ENCODE data around the gene PLCG2.
"Not testable (repeated sequence)": the region's sequence is repeated elsewhere in the genome, so short reads cannot be mapped to it uniquely, and the experiment has no call there.

Gene PLCG2

DNA sequence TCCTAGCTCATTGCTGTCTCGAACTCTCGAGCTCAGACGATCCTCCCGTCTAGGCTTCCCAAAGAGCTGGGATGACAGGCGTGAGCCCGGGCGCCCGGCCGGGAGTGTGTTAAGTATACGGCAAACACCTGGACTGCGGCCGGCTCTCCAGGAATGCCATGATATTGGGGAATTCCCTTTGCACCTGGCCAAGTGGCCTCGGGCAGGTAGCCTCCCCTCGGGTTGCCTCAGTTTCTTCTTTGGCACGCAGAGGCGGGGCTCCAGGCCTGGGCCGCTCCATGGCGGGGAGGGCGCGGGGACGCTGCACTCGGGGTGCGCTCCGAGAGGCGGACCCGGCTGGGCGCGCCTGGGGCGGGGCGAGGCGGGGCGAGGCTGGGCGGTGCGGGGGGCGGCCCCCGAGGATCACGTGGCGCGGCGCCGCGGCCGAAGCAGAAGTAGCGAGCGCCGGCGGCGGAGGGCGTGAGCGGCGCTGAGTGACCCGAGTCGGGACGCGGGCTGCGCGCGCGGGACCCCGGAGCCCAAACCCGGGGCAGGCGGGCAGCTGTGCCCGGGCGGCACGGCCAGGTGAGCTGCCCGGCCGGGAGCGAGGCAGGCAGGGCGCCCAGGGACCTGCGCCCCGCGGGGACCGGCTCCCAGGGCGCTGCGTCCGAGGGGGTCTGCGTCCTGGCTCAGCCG, at the start of gene PLCG2:
Gene PLCG2 (plus strand): TSS at position 431 of the 675 bp plus-strand sequence. CDS start 6,699 bp downstream, outside the sequence.
- no peak for FAIRE-seq

DNA sequence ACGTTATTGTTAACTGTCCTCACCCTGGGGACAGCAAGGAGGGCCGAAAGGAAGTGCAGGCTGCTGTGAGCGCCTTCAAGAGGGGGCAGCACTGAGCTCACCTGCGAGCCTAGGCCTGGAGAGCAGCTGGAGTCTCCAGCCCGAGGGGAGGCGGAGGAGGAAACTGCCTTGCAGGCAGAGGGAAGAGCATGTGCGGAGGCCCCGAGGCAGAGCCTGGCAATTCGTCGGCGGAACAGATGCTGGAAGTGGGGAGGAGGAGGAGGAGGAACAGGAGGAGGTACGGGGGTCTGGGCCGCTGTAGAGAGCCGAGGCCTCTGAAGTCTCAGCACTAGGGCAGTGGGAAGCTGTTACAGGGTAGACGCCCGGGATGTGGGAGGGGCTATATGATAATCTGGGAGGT, 49.6 kb upstream of the PLCG2 start:
- no peak for FAIRE-seq

DNA sequence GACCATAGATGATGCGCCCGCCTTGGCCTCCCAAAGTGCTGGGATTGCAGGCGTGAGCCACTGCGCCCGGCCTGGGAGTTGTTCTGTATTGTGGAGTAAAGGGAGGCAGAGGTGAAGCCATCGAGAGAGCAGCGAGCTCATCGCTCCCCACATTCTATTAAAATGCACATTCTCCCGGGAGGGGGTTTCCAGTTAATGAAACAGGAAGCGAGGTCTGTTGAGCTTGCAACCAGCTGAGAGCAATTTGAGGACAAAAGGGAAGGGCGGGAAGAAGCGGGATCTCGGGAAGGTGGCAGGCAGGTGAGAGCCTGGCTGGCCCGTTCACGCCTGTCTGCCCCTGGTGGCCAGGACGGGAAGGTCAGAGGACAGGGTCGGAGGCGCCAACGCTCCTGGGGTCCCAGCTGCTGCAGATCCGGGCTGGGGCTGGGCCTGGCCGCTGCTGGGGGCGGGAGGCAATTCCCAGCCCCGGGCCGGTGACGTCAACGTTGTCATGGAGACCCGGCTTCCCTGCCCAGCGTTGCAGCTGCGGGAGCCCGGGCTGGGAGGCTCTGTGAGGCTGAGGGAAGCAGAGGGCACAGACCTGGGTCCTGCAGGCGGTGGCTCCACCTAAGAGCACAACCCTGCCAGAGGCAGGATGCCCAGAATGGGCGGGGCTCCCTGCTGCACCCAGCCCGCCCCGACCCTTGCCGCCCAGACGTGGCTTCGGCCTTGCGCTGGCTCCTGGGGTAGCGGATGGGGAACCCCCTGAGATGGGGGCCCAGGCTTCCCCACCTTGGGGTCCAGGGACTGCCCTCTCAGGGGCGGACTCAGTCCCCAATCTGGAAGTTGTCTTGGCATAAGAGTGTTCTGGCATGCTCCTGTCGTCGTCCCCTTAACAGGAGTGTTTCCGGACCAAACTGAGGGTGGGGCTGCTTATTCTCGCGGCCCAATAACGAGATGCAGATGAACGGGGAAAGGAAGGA, 48.7 kb upstream of the PLCG2 start:
- FAIRE-seq: no peak

DNA sequence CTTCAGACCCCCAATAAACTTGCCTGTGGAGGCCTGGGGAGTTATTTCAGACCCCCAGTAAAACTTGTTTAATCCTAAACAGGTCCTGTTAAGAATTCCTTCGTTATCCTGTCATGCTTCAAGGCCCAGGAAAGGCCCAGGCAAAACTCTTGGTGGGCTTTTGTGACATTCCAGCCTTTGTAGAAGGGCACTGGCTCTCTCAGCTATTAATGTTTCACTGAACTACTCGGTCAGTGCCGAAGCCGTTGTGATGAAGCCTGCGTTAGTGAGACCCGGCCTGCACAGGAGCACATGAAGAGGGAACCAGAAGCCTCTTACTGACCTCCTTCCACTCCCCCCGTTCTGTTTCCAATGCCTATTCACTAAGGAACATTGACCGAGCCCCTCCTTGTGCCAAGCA, 47.4 kb upstream of the PLCG2 start:
- FAIRE-seq: no peak

GRCh38 chr16:81732699-81733098, 46.4 kb upstream of the PLCG2 start:
- FAIRE-seq: no peak

DNA sequence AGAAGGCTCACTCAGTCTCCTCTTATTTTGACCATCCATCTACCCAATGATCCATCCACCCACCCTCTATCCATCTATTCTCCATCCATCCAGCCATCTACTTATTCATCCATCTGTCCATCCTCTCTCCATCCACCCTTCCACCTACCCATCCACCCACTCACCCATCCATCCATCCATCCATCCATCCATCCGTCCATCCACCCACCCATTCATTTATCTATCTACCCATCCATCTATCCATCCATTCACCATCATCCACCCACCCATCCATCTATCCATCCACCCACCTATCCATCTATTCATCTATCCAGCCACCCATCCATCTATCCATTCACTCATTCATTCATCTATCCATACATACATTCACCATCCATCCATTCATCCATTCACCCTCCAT, 45.8 kb upstream of the PLCG2 start:
- FAIRE-seq: no peak

DNA sequence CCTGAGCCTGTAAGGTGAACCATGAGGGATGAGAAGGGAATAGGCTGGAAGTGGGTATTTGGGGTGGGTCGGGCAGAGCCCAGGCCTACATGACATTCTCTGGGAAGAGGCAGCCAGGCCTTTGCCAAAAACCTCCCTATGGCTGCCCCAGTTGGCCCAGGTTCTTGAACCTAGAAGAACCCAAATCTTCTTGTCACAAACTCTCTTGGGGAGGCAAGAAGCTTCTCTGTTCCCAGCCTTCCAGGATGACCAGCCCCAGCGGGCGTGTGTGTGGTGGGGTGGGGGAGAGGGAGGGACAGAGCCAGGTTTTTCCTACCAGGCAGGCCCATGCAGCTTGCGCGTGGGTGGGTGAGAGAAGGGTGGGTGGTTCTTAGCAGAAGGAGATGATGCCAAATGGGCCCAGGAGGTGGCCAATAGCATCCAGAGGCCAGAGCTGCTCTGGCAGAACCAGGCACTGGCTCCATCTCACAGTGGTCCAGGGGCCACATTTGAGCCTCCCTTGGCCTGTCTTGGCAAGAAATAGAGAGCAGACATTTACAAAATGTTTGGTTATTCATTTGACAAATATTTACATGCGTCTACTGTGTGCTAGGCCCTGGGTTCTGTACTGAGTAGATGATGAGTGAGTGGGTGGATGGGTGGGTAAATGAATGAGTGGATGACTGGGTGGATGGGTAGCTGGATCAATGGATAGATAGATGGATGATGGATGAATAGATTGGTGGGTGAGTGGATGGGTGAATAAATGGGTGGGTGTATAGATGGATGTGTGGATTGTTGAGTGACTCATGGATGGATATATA, 44.3 kb upstream of the PLCG2 start:
- no peak for FAIRE-seq

DNA sequence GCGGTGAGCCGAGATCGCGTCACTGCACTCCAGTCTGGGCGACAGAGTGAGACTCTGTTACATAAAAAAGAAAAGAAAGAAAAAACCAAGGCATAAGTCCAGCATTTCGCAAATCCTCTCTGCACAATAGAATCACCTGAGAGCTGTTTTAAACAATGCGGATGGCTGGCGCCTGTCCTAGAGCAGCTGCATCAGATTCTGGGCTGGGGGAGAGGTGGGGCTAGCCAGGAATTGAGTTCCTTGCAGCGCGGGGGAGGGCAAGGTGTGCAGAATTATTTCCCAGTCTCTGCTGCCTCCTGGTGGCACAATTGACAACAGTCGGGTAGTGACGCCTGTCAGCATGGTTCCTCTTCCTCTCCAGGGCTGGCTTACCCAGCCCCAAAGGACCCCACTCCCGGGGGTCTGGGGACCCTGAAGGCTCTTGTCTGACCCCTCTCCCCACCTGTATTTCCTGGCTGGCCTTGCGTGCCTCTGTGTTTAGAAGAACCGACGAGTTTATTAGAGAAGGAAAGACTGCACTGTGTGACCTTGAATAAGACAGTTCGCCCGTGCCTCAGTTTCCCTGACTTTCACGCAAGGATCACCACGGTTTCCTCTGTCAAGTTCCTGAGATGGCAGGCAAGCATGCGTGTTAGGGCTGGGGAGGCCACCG, 41.1 kb upstream of the PLCG2 start:
- no peak for FAIRE-seq

DNA sequence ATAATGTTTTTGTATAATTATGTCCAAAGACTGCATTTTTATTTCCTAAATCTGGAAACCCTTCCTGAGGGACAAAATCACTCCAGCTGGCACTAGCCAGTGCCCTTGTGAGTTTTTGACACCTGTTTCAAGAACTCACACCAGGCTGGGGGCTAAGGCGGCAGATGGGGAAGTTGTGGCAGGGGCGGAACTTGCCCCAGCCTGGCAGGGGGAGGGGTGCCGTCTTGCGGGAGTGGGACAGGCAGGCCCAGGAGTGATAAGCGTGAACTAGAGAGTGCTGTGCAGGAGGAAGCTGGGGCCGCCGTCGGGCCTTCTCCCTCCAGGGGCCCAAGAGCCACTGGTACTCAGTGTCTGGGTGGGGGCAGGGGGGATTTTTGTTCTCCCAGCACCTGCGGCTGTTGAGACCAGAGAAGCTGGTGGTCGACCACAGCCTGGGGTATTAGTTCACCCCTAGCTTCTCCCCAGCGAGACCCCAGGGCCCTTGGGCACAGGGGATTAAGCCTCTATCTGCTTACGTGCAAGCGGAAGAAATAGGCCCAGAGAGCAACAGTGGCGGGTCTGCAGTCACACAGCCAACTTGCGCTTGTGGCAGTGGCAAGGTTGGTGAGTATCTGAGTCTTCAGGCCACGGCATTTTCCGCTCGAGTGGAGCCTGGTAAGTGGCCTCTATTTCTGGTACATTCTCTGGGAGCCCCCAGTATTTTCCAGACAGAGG, 40.2 kb upstream of the PLCG2 start:
- FAIRE-seq: no peak

DNA sequence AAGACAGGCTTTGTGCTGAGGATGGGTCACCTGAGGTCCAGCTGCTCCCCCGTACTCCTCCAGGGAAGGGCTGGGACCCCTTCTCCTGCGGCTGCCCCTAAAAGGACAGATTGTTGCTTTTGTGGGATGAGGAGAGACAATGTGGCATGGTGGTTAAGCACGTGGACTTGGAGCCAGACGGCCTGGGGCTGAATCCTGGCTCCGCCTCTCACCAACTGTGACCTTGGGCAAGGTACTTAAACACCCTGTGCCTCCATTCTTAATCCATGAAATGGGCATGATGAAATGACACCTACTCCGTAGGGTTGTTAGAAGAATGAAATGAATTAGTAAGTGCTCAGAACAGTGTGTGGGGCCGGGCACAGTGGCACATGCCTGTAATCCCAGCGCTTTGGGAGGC, 39.6 kb upstream of the PLCG2 start:
- no peak for FAIRE-seq

GRCh38 chr16:81740169-81740568, 38.9 kb upstream of the PLCG2 start:
- no peak for FAIRE-seq

DNA sequence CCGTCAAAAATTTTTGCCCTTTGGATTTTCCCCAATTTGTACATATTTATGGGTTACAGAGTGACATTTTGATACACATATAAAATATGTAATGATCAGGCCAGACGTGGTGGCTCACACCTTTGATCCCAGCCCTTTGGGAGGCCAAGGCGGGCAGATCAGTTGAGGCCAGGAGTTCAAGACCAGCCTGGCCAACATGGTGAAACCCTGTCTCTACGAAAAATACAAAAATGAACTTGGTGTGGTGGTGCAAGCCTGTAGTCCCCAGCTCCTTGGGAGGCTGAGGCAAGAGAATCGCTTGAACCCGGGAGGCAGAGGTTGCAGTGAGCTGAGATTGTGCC, 37.7 kb upstream of the PLCG2 start:
- not testable (repeated sequence) for FAIRE-seq

GRCh38 chr16:81744385-81744784, 34.7 kb upstream of the PLCG2 start:
- FAIRE-seq: no peak

DNA sequence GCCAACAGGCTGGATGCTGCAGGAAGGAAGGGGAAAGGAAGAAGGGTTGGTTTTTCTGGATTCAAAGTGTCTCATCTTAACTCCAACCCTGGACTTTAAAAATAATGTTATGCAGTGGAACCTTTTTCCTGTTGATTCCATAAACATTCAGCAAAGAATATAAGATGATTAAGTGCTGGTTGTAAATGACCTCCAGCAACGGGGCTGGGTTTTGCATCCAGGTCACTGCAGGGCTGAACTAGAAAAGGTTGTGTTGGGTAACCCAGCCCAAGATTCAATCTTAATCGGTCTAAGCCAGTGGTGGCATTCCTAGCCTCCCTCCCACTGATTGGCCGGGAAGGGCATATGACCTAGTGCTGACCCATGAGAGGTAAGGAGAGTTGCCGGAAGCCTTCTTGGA, 34.2 kb upstream of the PLCG2 start:
- no peak for FAIRE-seq

DNA sequence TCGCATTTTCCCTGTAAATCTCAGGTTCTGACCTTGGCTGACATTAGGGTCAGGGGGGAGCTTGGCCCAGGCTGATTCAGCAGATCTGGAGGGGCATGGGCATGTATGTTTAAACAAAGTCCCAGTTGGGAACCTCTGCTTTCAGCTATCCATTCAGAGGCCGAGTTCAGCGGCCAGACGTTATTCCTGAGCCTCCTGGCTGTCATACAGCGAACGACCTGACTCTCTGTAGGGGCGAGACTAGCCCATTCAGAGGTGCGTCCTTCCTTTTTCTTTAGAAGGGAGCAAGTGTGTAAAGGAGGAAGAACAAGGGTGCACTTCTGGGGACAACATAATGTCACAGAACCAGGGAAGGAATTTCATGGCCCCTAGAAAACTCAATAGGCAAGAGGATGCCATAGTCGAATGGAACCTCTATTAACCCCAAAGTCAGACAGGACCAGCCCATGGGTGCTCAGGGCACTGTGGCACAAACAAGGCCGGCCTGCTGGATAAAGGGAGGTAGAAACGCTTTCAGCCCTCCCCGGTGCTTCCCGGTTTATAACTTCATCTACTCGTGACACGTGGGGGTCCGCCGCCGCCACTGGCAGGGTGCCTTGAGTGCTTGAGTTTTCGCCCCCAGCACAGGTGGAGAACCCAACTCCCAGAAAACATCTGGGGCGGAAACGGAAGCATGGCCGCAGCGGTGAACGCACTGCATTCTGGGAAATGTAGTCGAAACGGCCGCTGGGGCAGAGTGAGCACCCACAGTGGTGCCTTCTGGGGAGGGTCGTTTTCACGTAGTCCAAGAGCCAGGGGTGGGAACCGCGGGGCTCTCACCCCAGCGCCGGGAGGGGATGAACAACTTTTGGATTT, 33.2 kb upstream of the PLCG2 start:
- FAIRE-seq: no peak

GRCh38 chr16:81746566-81746965, 32.5 kb upstream of the PLCG2 start:
- no peak for FAIRE-seq

GRCh38 chr16:81748476-81749198, 30.5 kb upstream of the PLCG2 start:
- FAIRE-seq: no peak

DNA sequence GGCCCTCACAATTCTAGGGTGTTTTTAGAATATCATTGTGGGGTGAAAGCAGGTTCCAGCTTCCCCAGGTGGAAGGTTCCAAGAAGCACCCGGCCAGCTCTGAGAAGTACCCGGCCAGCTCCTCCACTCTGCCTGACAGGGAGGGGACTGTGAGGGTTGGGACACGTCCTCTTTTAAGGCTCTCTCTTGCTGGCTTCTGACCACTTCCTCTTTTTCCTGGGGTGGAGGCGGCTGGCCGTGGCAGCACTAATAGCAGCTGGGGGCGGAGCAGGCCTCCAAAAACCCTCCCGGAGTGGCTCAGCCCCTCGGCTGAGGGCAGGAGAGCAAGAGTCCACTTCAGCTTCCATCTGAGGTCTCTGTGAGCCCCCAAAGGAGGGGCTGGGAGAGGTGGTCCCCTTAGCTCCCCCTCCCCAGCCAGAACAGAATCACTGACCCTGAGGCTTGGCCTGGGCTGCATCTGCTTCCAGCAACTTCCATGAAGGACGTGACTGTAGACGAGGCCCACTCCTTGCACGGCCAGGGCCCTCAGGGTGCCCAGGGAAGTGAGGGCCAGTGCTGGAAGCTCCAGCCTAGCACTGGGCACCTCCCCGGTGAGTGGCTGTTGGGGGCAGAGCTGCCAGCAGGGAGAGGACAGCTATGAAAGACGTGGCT, 26.7 kb upstream of the PLCG2 start:
- FAIRE-seq: no peak

GRCh38 chr16:81752876-81753227, 26.2 kb upstream of the PLCG2 start:
- FAIRE-seq: no peak

DNA sequence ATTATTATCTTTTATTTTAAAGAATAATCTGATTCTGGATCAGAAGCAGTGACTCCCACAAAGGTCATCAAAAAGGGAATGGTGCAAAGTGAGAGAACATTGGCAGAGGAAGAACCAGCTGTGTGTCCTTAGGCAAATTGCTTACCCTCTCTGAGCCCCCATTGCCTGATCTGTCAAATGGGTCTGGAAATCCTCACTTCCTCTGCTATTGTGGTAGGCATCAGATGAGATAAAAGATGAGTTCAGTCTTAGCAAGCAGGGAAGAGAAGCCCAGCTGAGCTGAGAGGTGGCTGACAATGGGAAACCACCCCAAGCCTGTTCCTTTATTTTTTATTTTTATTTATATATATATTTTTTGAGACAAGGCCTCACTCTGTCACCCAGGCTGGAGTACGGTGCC, 24.2 kb upstream of the PLCG2 start:
- FAIRE-seq: no peak

Data from islet of Langerhans (tissue), 1 donor.